Femur (tissue), 1 donor: ENCODE measurements around the gene ZNF318.
A peak's percentile ranks its signal among the peaks of the same experiment; 100 is the strongest.
"Not testable (repeated sequence)": the region's sequence is repeated elsewhere in the genome, so short reads cannot be mapped to it uniquely, and the experiment has no call there.

ENCODE experiments used
- DNase-seq: peaks from one replicate; pipeline ENCODE4 v3.0.0-alpha.2; 2017

ZNF318 gene, protein sequence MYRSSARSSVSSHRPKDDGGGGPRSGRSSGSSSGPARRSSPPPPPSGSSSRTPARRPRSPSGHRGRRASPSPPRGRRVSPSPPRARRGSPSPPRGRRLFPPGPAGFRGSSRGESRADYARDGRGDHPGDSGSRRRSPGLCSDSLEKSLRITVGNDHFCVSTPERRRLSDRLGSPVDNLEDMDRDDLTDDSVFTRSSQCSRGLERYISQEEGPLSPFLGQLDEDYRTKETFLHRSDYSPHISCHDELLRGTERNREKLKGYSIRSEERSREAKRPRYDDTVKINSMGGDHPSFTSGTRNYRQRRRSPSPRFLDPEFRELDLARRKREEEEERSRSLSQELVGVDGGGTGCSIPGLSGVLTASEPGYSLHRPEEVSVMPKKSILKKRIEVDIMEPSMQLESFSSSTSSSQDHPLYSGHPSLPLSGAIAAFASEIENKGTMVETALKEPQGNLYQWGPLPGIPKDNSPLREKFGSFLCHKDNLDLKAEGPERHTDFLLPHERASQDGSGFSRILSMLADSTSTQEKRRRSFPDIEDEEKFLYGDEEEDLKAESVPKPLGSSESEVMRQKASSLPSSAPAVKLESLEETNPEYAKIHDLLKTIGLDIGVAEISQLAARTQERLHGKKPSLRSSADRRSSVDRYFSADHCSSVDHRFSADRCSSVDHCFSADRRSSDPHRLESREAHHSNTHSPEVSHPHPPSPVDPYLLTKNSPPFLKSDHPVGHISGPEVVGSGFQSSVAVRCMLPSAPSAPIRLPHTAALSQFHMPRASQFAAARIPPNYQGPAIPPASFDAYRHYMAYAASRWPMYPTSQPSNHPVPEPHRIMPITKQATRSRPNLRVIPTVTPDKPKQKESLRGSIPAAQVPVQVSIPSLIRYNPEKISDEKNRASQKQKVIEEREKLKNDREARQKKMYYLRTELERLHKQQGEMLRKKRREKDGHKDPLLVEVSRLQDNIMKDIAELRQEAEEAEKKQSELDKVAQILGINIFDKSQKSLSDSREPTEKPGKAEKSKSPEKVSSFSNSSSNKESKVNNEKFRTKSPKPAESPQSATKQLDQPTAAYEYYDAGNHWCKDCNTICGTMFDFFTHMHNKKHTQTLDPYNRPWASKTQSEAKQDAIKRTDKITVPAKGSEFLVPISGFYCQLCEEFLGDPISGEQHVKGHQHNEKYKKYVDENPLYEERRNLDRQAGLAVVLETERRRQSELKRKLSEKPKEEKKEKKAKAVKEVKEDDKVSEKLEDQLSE (N-terminal part only)

DNA sequence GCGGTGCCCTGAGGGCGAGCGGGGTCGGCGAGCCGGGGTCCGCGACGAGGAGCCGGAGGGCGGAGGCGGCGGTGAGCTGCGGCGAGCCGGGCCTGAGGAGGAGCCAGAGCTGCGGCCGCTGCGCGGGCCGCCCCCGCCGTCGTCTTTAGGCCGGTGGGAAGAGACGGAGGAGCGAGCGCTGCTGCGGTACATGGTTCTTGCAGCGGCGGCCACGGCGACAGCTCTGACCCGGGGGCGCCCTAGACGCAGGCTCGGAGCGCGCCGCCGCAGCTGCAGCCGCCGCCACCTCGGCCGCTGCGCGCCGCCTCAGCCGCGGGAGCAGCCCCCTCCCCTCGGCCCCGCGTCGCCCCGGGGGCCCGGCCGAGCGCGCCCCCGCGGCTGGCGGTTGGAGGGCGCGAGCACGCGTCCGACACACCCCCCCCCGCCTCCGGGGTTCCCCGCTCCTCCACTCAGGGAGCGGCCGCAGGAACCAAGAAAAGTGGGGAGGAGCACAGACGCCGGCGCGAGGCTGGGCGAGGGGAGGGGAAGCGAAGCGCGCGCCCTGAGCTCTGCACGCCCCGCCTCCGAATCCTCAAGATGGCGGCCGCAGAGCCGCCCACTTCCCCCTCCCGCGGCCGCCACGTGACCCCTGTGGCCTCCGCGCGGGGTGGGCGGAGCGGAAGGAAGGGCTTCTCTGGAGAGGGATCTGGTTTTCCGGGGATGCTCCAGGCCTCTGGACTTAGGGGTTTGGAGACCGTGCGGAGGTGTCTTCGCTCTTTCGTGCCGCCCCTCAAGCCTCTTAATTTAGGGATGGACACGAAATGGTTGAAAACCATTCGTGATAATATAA, at the start of gene ZNF318:
ZNF318 (minus strand) TSS at position 474 of the 829 bp plus-strand sequence; CDS start at position 192, 282 bp downstream.
- peak; percentile 98 for DNase-seq

DNA sequence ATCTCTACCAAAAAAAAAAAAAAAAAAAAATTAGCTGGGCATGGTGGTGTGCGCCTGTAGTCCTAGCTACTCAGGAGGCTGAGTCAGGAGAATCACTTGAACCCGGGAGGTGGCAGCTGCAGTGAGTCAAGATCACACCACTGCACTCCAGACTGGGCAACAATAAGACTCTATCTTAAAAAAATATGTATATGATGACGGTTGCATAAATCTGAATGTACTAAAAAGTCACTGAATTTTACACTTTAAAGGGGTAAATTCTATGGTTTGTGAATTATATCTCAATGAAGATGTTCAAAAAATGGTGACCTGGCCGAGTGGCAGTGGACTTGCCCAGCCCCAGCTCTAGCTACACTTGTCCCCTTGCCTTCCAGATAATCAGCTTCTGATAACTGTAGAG, 47.5 kb upstream of the ZNF318 start:
- DNase-seq, result no peak

DNA sequence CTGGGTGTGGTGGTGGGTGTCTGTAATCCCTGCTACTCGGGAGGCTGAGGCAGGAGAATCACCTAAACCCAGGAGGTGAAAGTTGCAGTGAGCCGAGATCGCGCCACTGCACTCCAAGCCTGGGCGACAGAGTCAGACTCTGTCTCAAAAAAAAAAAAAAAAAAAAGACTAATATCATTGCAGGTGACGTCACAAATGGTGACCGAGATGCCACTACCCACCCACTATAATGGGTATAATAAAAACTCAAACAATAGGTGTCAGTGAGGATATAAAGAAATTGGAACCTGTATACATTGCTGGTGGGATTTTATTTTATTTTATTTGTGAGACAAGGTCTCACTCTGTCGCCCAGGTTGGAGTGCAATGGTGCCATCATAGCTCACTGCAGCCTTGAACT, 45.8 kb upstream of the ZNF318 start:
- not testable (repeated sequence) for DNase-seq

DNA sequence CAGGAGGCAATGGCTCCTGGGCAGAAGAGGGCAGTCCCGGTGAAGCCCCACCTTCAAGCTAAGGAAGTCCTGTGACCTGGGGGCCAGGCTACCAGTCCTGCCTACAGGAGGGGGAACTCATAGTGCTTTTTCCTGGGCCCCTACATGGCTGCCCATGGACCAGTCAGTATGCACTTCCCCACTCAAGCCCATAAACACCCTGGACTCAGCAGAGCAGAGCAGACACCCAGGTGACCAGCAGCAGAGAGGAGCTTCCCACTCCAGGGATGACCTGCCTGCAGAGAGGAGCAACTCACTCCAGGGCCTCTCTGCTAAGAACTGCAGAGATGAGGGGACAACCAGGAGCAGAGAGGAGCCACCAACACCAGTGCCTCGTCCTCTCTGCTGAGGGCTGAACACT, 43.6 kb upstream of the ZNF318 start:
- no peak for DNase-seq

DNA sequence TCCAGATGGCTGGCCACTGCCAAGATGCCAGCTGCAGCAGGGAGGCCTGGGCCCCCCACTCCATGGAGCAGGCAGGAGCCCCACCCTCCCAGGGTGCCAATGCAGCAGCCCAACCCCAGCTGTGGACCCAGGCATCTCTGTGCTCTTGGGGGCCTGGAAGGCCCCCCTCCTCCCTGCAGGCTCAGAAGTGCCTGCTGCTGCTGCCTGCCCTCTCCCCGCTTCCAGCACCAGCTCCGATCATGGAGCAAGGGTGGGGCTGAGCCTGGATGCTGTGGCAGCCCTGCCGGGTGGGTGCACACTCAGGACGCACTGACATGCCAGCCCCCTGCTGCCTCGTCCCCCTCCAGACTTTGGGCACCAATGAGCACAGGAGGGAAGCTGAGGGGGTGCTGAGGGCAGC, 43.1 kb upstream of the ZNF318 start:
- no peak for DNase-seq

DNA sequence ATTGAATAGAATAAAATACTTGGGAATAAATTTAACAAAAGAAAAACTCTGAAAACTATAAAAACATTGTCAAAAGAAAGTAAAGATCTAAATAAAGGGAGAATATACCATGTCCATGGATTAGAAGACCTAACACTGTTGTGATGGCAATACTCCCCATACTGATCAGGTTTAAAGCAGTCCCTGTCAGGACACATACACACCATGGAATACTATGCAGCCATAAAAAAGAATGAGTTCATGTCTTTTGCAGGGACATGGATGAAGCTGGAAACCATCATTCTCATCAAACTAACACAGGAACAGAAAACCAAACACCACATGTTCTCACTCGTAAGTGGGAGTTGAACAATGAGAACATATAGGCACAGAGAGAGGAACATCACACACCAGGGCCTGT, 41.3 kb upstream of the ZNF318 start:
- DNase-seq, result not testable (repeated sequence)

DNA sequence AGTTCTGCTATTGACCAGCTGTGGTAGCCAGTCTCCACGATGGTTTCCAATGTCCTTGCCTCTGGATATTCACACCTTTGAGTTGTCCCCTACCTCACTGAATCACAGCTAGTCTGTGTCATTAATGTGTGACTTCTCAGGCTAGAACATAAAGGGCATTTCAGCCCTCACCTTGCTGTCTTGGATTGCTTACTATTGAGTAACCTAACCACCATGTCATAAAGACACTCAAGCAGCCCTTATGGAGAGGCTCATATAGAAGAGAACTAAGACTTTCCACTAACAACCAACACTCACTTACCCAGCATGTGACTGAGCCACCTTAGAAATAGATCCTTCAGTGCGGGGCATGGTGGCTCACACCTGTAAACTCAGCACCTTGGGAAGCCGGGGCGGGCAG, 38.8 kb upstream of the ZNF318 start:
- DNase-seq, result no peak

DNA sequence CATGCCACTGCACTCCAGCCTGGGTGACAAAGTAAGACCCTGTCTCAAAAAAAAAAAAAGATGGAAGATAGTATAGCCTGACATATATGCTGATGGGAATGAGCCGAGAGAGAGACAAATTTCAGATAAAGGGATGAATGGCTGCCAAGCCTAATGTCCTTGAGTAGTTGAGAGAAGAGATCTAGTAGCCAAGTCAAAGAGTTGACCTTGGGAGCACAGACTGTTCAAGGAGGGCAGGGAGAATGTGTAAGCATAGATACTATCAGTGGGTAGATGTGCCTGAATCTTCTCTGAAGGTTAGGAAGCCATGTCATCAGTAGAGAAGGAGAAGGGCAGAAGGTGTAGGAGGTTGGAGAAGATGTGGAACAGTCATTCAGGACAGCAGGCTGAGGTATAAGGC, 37.8 kb upstream of the ZNF318 start:
- no peak for DNase-seq

DNA sequence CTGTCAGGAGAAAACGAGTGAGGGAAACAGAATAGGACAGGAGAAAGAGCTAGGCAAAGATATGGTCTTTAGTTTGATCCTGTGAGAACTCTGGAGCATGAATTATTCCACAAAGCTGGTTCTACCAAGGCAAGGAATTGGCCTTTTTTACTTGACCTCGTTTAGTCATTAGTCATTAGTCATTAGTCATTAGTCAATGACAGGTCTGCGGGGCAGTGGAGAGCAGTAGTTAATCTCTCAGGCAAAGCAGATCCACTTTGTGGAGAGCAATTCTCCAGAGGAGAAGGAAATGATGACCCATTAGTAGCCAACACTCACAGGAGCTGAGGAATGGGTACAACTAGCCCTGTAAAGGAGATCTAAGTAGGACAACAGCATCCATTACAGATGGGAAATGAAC, 35.9 kb upstream of the ZNF318 start:
- DNase-seq, result no peak

DNA sequence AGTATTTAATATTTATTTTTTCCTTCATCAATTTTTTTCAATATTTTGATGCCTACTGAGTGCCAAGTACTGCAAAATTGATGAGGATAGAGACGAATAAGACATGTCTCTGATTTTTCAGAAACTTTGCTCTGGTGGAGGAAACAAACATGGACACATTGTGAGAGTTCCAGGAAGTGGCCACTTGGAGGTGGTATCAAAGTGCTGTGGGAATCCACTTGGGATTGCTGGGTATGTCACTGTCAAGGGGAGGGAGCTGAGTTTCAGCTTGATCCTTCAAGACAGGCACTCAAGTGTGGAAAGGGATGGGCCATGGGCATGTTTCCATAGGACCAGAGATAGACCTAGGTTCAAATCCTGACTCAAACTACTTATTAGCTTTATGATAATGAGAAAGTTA, 33.4 kb upstream of the ZNF318 start:
- DNase-seq, result no peak

DNA sequence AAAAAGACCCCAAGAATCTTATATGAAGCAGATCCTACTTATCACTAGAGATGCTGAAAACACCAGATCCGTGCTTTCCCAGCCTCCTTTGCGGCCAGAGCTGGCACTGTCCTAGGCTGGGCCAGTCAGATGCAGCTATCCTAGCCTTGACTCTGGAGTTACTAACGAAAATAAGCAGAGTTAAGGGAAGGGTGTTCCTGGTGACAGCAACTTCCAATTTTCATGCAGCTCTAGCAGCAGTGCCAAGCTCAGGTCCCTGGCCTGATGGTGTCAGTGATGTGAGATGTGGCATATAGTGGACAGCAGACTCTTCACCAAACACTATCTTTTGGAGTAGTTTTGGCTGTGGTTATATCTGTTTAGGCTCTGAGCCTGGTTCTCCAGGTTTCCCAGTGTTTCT, 32.3 kb upstream of the ZNF318 start:
- DNase-seq, result no peak

DNA sequence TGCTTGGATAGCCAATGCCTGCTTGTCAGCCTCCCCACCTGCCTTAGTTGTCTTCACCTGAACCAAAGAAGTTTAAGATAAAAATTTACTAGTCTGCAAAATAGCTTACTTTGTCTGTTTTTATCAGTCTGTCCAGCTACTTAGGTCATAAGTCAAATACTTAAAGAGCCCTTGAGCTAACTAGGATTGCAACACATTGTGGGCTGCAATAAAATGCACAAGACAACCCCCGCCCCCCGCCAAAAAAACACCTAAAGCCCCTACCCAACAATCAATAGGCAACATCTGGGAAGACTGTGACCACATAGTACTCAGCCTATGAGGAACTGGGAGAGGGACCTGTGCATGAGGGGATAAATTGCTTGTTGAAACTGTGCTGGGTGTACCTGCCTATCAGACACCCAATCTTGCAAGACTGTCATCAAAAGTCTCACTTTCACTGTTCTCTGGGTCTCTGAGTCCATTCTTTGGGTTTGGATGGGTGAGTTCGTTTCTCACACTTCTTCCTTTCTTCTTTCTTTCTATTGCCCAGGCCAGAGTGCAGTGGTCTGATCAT, 30.6 kb upstream of the ZNF318 start:
- DNase-seq, result no peak

DNA sequence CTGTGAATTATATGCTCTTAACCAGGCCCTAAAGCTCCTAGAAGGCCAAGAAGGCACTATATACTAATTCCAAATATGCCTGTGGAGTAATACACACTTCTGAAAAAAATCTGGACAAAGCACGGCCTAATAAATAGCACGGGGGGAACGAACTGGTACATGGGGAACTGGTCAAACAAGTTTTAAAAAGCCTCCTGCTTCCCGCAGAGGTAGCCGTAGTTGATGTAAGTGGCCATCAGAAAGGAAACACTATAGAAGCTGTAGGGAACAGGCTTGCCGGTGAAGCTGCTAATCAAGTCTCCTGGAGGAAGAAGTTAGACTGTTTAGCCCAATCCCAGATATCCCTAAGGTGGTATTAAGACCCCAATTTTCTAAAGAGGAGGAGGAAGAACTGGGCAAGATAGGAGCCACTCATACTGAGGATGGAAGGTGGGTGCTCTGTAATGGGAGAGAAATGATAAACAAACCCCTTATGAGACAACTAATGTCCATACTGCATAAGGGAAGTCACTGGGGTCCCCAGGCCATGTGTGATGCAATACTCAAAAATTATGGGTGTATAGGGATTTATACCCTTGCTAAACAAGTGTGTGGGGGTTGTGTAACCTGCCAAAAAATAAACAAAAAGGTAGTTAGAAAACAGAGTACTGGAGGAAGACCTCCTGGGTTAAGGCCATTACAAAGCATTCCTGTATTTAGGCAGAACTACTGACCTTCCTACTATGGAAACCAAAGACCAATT, 27.1 kb upstream of the ZNF318 start:
- DNase-seq, result no peak

DNA sequence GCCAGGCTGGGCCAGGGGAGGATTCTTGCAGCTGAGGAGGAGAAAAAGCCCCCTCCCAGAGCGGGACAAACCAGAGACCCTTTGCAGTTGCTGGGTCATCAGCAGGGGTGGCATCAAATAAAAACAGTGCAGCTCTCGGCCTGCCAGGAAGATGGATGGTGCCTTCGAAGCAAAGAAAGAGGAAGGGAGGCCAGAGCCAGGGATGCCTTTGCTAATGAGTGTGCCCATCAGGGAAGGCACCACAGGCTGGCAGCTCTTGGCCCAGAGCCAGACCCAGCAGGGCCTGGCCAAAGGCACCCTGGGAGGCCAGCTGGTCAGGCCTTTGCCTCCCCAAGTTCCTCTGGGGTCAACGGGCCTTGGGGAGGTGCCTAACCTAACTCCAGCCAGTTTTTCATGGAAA, 26.3 kb upstream of the ZNF318 start:
- no peak for DNase-seq

DNA sequence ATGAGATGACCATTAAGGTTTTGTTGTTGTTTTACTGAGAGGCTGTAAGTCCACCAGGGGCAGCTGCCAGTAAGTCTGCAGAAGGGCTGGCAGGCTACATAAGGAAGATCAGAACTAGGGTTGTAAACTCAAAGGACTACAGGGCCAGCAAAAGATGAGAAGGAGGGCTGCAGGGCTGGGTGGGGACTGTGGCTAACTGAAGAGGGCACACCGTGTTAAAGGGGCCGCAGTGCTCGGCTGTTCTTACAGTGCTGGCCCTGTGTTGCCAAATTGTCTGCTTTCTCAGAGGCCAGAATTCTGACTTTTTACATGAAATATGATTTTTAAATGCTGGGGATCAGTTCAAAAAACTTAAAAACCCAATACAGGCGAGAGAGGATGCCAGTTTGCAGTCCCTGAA, 25.5 kb upstream of the ZNF318 start:
- DNase-seq, result no peak

DNA sequence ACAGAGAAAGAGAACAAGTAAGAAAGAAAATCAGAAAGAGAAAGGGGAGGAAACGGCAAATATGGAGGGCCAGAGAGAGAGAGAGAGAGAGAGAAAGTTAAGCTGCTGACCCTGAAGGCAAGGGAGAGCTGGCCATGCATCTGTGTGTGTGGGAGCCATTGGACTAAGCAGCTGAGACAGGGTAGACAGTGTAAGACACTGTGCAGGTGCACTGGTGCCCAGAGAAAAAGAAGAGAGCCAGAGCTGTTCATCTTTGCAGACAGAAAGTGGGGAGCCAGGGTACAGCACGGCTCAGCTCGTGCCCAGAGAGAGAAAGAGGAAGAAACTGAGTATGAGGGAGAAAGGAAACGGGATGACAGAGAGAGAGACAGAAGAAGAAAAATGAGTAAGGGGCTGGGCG, 24.2 kb upstream of the ZNF318 start:
- DNase-seq, result no peak

DNA sequence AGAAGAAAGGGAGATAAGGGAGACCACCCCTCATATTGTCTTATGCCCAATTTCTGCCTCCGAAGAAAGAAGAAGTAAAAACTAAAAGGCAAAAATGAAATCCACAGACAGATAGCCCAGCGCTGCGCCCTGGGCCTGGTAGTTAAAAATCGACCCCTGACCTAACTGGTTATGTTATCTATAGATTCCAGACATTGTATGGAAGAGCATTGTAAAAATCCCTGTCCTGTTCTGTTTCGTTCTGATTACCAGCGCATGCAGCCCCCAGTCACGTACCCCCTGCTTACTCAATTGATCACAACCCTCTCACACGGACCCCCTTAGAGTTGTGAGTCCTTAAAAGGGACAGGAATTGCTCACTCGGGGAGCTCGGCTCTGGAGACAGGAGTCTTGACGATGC, 23.7 kb upstream of the ZNF318 start:
- not testable (repeated sequence) for DNase-seq

DNA sequence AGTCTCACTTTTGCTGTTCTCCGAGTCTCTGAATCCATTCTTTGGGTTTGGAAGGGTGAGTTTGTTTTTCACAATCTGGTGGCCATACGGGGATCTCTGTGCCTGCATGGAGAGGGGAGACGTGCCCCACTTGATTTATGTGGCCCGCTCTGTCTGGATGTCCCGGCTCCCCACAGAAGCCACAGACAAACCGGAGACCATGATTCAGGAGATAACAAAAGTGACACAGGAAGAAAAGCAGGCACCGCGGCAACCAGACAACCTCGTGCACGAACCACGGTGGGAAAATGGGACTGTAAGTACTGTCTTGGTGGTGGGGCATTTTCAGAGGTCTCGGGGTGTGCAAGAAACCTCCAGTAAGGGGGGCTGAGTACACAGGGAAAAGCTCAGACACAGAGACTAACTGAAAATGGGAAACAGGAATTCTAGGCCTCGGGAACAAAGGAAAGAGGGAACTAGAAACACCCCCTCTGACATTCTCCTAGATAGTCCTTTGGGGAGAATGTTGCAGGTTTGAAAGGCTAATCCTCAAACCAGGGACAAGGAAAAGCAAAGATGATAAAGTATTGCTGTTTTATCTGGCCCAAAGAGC, 22.1 kb upstream of the ZNF318 start:
- DNase-seq, result no peak

DNA sequence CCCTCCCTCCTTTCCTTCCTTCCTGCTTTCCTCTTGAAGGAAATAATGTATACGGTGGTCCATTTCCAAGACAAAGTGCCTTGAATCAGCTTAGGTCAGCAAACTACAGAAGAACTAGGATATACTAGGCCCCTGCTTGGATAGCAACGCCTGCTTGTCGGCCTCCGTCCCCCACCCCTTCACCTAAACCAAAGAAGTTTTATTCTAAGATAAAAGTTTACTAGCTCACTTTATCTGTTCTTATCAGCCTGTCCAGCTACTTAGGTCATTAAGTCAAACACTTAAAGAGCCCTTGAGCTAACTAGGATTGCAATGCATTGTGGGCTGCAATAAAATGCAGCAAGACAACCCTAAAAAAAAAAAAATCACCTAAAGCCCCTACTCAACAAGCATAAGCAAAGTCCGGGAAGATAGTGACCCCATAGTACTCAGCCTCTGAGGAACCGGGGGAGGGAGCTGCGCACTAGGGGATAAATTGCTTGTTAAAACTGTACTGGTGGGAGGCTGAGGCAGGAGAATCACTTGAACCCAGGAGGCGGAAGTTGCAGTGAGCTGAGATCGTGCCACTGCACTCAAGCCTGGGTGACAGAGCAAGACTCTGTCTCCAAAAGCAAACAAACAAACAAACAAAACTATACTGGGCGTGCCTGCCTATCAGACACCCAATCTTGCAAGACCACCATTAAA, 21.4 kb upstream of the ZNF318 start:
- DNase-seq, result not testable (repeated sequence)

DNA sequence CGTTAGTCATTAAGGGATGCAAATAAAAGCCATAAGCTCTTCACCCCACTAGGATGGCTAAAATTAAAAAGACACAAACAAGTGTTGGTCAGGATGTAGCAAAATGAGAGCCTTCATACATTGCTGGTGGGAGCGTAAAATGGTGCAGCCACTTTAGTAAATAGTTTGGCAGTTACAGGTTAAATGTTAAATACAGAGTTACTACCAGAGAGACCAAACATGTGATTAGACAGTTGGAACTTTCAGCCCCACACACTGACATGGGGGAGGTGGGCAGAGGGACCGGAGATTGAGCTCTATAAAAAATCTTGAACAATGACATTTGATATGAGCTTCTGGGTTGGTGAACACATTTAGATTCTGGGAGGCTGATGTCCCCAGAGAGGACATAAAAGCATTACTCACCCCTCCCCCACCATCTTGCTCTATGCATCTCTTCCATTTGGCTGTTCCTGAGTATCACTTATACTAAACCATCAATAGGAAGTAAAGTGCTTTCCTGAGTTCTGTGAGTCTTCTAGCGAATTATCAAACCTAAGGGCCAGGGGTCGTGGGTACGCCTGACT, 20.4 kb upstream of the ZNF318 start:
- DNase-seq, result no peak
